ENCODE data around the gene TEX22. TPM values are rescaled to one million over a fixed set of nuclear protein-coding genes. Genes with fewer than 3 reads are reported as not detected.

Gene TEX22
- total RNA-seq, 1 donor from 2014 or later = 0.46 TPM

- H3K36me3 ChIP-seq (ENCODE audit: control insufficient read depth, insufficient read depth, low read length) = no peaks in the 10 kb centered on the region
- no peak for TF ChIP-seq CTCF (IDR thresholded peaks at IDR 0.05; ENCODE audit: insufficient read depth, low read length, poor library complexity, severe bottlenecking)
- DNase-seq (ENCODE audit: low read depth) = no peak
- no peaks in the 10 kb centered on the region for H3K27me3 ChIP-seq (ENCODE audit: control insufficient read depth, insufficient read depth, low read length)
- H3K4me3 ChIP-seq (ENCODE audit: low read depth, low read length) = no peak overlapping the region
Observed at GRCh38 chr14:105450864-105451720, 52.8 kb downstream of the TEX22 start.

- TF ChIP-seq CTCF (IDR thresholded peaks at IDR 0.05; ENCODE audit: insufficient read depth, low read length, poor library complexity, severe bottlenecking) = no peak
- no peak for DNase-seq (ENCODE audit: low read depth)
- no peaks in the 10 kb centered on the region for H3K36me3 ChIP-seq (ENCODE audit: control insufficient read depth, insufficient read depth, low read length)
- H3K27me3 ChIP-seq (ENCODE audit: control insufficient read depth, insufficient read depth, low read length) = no peaks in the 10 kb centered on the region
- H3K4me3 ChIP-seq (ENCODE audit: low read depth, low read length) = no peak overlapping the region
Observed at GRCh38 chr14:105452963-105453362, 54.6 kb downstream of the TEX22 start.

GRCh38 chr14:105453847-105454246 lies 55.5 kb downstream of the TEX22 start:
- DNase-seq (ENCODE audit: low read depth) = no peak
- H3K4me3 ChIP-seq (ENCODE audit: low read depth, low read length) = no peak overlapping the region
- no peaks in the 10 kb centered on the region for H3K36me3 ChIP-seq (ENCODE audit: control insufficient read depth, insufficient read depth, low read length)
- TF ChIP-seq CTCF (IDR thresholded peaks at IDR 0.05; ENCODE audit: insufficient read depth, low read length, poor library complexity, severe bottlenecking) = no peak
- no peaks in the 10 kb centered on the region for H3K27me3 ChIP-seq (ENCODE audit: control insufficient read depth, insufficient read depth, low read length)

GRCh38 chr14:105455086-105455640 lies 56.8 kb downstream of the TEX22 start:
- no peaks in the 10 kb centered on the region for H3K36me3 ChIP-seq (ENCODE audit: control insufficient read depth, insufficient read depth, low read length)
- DNase-seq (ENCODE audit: low read depth) = no peak
- no peak for TF ChIP-seq CTCF (IDR thresholded peaks at IDR 0.05; ENCODE audit: insufficient read depth, low read length, poor library complexity, severe bottlenecking)
- H3K27me3 ChIP-seq (ENCODE audit: control insufficient read depth, insufficient read depth, low read length) = no peaks in the 10 kb centered on the region
- no peak overlapping the region for H3K4me3 ChIP-seq (ENCODE audit: low read depth, low read length)

- H3K36me3 ChIP-seq (ENCODE audit: control insufficient read depth, insufficient read depth, low read length) = no peaks in the 10 kb centered on the region
- H3K4me3 ChIP-seq (ENCODE audit: low read depth, low read length) = no peak overlapping the region
- no peaks in the 10 kb centered on the region for H3K27me3 ChIP-seq (ENCODE audit: control insufficient read depth, insufficient read depth, low read length)
- DNase-seq (ENCODE audit: low read depth) = no peak
- TF ChIP-seq CTCF (IDR thresholded peaks at IDR 0.05; ENCODE audit: insufficient read depth, low read length, poor library complexity, severe bottlenecking) = no peak
Observed at GRCh38 chr14:105455766-105456660, 57.7 kb downstream of the TEX22 start.

Data from kidney epithelial cell (primary cell).